HG02981 (cell line): ENCODE measurements around the gene OR4M1.
"Not testable (repeated sequence)": the region's sequence is repeated elsewhere in the genome, so short reads cannot be mapped to it uniquely, and the experiment has no call there.

ENCODE experiments used
- ATAC-seq: cut with Tn5 transposase; IDR thresholded peaks from one replicate; pipeline ENCODE4 v1.9.1; 2021; ENCODE audit warnings: mild to moderate bottlenecking, moderate library complexity; ENCODE audit not compliant: unreplicated experiment

The OR4M1 gene, protein sequence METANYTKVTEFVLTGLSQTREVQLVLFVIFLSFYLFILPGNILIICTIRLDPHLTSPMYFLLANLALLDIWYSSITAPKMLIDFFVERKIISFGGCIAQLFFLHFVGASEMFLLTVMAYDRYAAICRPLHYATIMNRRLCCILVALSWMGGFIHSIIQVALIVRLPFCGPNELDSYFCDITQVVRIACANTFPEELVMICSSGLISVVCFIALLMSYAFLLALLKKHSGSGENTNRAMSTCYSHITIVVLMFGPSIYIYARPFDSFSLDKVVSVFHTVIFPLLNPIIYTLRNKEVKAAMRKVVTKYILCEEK

GRCh38 chr14:19773204-19773603 lies at the start of gene OR4M1:
Gene OR4M1 (plus strand): TSS chr14:19773504. CDS start chr14:19780323, 6,819 bp downstream.
- not testable (repeated sequence) for ATAC-seq

DNA sequence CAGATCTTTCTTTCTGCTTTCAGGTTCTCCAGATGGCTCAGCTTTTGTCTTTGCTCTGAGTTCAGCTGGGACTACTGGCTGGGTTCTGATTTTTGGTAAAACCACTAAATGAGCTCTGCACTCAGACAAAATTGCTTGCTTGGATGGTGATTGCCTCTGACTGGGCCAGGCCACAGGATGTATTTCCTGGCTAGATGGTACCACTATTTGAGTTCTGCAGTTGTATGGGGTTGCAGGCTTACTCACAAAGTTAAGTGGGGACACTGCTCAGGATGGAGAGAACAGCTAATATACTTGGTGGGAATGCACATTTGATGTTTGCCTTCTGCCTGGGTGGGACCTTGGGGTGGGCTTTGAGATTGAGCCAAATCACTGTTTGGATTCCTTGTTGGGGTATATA lies 43.9 kb upstream of the OR4M1 start:
- no peak for ATAC-seq

DNA sequence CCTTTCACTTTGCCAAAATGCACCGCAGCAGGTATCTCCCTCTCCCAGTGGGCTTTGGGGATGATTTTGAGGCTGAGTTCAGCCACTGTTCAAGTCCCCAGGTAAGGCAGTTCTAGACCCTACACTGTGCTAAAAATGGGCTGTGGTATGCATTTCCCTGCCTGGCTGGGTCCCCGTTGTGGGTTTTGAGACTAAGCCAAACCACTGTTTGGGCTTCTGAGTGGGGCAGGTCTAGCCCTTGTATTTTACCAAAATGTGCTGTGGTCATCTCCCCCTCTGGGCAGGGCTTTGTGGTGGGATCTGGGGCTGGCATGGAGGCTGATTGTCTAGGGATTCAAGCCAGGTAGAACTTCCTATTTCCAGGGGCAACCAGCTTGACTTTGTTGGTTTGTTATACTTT lies 43.5 kb upstream of the OR4M1 start:
- ATAC-seq = no peak

DNA sequence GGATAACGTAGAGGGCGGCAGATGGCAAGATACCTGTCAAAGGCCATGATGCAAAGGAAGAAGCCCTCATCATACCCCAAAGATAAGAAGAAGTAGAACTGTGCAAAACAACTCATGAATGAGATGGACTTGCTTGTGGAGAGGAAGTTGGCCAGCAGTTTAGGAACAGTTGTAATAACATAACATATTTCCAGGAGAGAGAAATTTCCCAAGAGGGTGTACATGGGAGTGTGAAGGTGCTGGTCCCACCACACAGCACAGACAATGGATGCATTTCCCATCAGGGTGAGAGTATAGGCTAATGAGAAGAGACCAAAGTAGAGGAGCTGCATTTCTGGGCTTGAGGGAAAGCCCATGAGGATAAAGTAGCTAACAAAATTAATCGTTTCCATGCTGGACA lies 39.4 kb upstream of the OR4M1 start:
- ATAC-seq = not testable (repeated sequence)

DNA sequence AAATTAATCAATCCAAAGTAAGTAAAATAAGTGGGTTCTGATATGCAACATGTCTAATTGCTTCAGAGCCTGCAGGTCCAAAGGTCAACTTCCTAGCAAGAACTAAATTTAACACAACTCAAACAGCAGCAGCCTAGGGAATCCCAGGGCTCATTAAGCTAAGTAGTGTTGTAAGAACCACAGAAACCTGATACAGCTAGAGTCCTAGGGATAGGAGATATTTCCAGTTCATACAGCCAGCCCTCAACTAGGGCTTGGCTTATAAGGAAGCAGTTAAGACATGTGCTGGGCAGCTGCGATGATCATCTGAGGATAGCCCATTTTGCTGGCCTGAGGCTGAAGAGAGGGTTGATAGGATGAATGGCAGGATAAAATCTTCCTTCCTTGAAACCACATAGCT lies 30.0 kb upstream of the OR4M1 start, which contains the start of gene OR4Q3:
OR4Q3 (plus strand) TSS at position 316 of the 400 bp plus-strand sequence.
- ATAC-seq = no peak

DNA sequence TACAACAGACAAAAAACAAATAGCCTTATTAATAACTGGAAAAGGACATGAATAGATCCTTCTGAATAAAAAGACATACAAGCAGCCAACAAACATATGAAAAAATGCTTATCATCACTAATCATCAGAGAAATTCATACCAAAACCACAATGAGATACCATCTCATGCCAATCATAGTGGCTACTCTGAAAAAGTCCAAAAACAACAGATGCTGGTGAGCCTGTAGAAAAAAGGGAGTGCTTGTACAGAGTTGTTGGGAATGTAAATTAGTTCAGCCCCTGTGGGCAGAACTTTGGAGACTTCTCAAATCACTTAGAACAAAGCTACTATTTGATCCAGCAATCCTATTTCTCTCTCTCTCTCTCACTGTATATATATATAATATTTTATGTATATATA lies 21.0 kb upstream of the OR4M1 start:
- ATAC-seq = not testable (repeated sequence)

- ATAC-seq = no peak
Observed at GRCh38 chr14:19754172-19754571, 19.1 kb upstream of the OR4M1 start.

- not testable (repeated sequence) for ATAC-seq
Observed at GRCh38 chr14:19771491-19771890, 1.8 kb upstream of the OR4M1 start.

DNA sequence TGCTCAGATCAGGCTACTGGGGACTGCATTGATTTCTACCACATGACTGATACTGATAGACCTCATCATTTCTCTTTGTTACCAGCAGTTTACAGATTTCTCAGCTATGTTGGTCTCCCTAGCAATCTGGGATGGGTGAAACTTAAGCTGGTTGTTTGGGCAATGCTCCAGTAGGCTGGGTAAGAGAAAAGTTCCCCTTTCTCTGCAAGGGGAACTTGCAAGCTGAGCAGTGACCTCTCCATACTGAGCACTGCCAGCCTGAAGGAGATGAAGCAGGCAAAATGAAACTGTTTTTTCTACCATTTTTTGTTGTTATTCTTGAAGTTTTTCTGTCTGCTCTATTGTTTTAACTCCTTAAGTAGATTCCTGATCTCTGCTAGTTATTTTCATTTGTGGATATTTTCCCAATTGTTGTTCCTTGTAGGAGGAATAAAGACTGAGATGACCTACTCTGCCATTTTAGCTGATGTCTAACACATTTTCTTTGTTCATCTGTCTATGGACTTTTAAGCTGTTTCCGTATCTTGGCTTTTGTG lies 1.3 kb upstream of the OR4M1 start:
- ATAC-seq = no peak

DNA sequence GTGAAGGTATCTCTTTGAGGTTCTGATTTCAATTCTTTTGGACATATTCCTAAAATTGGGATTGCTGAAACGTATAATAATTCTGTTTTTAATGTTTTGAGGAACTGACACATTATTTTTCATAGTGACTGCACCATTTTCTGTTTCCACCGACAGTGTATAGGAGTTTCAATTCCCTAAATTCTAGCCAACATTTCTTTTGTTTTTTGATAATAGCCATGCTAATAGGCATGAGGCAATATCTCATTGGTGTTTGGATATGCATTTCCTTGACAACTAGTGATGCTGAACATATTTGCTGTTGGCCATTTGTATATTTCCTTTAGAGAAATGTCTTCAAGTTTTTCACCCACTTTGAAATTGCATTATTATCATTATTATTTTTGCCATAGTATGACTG lies 850 bp upstream of the OR4M1 start:
- ATAC-seq = not testable (repeated sequence)

DNA sequence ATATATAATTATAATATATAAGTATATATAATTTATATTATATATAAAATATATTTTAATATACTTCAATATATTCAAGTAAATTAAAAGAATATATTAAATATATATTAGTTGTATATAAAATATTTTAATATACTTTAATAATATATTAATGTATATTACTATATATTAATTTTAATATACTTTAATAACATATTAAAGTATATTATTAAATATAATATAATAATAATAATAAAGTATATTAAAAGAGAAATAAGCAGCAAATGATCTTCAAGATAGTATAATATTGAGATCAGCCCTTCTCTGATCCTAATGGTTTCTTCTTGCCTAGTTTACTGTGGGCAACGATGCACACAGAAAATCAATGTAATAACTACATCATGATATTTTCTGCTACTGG lies 2.3 kb downstream of the OR4M1 start:
- ATAC-seq = no peak

DNA sequence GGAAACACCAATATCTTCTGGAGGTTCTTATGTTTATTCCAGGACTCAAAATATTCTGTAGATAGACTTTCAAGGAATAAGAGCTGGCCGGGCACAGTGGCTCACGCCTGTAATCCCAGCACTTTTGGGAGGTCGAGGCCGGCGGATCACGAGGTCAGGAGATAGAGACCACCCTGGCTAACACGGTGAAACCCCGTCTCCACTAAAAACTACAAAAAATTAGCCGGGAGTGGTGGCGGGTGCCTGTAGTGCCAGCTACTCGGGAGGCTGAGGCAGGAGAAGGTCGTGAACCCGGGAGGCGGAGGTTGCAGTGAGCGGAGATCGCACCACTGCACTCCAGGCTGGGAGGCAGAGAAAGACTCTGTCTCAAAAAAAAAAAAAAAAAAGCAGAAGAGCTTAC lies 12.5 kb downstream of the OR4M1 start:
- ATAC-seq = not testable (repeated sequence)

DNA sequence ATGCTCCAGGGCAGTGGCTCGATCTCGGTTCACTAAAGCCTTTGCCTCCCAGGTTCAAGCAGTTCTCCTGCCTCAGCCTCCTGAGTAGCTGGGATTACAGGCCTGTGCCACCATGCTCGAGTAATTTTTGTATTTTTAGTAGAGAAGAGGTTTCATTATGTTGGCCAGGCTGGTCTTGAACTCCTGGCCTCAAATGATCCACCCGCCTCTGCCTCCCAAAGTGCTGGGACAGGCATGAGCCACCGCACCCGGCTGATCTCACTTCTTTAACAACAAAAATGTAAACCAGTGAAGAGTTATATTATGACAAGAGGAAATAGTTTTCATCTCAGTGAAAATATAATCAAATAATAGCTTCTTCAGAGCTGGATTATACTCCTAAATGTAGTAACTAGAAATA lies 14.0 kb downstream of the OR4M1 start:
- ATAC-seq = not testable (repeated sequence)

DNA sequence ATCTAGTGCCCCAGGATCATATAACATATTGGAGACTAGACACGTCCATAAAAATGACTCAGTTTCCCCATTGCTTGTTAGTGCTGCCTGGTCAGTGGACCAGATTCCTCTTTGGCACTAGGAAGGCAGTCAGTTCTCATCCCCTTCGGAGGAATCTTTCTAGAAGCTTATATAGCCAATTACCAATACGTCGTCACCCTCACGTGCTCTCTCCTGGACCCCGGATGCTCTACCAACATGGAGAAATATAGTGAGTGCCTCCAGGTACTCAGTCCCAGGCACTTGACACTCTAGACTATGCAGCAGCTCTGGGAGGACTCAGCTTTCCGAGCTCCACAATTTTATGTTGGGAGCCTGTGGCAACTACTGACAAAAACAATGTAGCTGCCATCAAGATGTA lies 14.8 kb downstream of the OR4M1 start:
- ATAC-seq = not testable (repeated sequence)

- not testable (repeated sequence) for ATAC-seq
Observed at GRCh38 chr14:19796520-19797108, 23.3 kb downstream of the OR4M1 start.

GRCh38 chr14:19799880-19800279 lies 26.6 kb downstream of the OR4M1 start:
- no peak for ATAC-seq

GRCh38 chr14:19800282-19801117 lies 27.2 kb downstream of the OR4M1 start:
- no peak for ATAC-seq

DNA sequence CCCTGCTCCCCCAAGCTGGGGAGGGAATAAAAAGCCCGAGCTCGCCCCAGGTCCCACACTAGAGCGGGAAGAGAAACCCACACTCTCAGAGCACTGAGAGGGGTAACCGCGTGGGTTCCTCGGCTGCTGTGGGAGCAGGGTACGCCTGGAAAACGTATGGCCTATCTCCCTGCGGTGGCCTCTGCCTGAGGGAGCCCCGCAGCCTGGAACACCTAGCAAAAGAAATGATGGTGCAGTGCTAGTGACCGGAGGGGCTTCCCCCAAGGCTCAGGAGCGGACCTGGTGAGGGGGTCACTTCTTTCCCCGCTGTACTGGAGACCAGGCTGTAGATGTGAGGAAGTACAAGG lies 27.8 kb downstream of the OR4M1 start:
- ATAC-seq = no peak

GRCh38 chr14:19803470-19803869 lies 30.2 kb downstream of the OR4M1 start, which contains the start of gene OR4N2:
Gene OR4N2 (plus strand): TSS chr14:19803770. CDS start chr14:19827449, 23,679 bp downstream.
- not testable (repeated sequence) for ATAC-seq

DNA sequence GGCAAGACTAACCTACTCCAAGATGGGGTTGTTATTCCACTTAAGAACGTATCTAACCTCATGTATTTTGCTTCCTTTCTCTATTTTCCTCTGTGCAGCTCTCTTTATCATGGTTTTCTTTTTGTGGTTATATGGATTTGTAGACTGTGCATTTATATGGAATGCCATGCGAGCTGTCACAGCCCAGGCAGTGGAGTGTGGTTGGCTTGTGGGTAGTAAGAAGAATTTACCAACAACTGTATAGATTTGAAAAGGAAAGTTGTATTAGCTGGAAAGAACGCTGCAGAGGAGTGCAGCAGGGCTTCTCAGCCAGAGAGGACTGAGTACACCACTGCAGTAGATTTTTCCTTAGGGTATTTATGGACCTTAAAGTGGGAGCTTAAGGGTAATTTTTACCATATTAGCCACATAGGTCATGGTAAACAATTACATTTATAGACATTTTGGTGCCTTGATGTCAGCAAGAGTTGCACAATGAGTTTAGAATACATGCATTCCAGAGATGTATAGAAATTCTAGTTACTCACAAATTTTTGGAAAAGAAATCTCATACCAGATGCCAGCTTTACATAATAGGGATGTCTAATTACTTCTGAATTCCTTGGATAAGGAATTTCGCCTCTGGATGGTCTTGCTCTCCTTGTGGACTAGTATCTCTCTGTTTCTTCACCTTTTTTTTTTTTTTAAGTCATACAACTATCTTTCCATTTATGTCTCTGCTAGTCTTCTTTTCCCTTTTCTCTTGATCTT lies 40.0 kb downstream of the OR4M1 start:
- ATAC-seq = not testable (repeated sequence)

GRCh38 chr14:19819879-19820278 lies 46.6 kb downstream of the OR4M1 start:
- ATAC-seq = not testable (repeated sequence)
